HepG2 (cell line): ENCODE measurements around the gene ABCG5. TPM values are rescaled to one million over a fixed set of nuclear protein-coding genes. Genes with fewer than 3 reads are reported as not detected.

Experiments
- ATAC-seq: fragments of 200-7000 bp; cut with Tn5 transposase; 3 replicates; pipeline ENCODE4 v1.9.1; 2020; ENCODE audit warnings: mild to moderate bottlenecking, moderate library complexity
- BruUV-seq: library from RNA; stranded (reverse); fragments of 400-500 nt; replicated peaks from 2 replicates; lab custom pipeline; 2021; lab: Mats Ljungman, UMichigan
- CTCF ChIA-PET: fragments of 300-600 bp; formaldehyde crosslinking; extraction: SDS; loops from one replicate; lab custom pipeline; 2021; ENCODE audit warnings: low total read pairs, inconsistent platforms, low intra/inter-chr PET ratio; lab: Yijun Ruan, JAX
- POLR2A ChIA-PET: fragments of 350-600 bp; sonication (Branson Sonifier 250); formaldehyde crosslinking; loops from one replicate; lab custom pipeline; 2020; ENCODE audit warnings: antibody characterized with exemption, inconsistent platforms; lab: Yijun Ruan, JAX
- DNase-seq: peaks from one replicate; pipeline ENCODE4 v3.0.0-alpha.2; 2015; ENCODE audit warnings: low spot score
- FAIRE-seq: peaks from 3 replicates; lab custom pipeline; 2011; peaks lifted over from hg19 to GRCh38; lab: Jason Lieb, UNC
- H2AFZ ChIP-seq: one replicate; pipeline ENCODE4 v1.6.1; 2011; ENCODE audit warnings: low read length, inconsistent platforms
- H3K27ac ChIP-seq: fragments of 300-600 bp; 3 replicates; pipeline ENCODE4 v1.8.0; 2011; ENCODE audit warnings: mixed run types, mild to moderate bottlenecking, mixed read lengths, low read length, inconsistent platforms; ENCODE audit not compliant: insufficient read depth; ENCODE audit errors: extremely low read length
- H3K27me3 ChIP-seq, 2 experiments: fragments of 200-600 bp in 1 of 2; 2 replicates in 1 of 2; 3 replicates in 1 of 2; pipeline versions ENCODE4 v1.6.0 to v1.8.0; 2011; ENCODE audit warnings: low read length in 2 of 2, mild to moderate bottlenecking in 2 of 2, moderate library complexity in 2 of 2, inconsistent platforms in 1 of 2; ENCODE audit not compliant: insufficient read depth in 2 of 2, control insufficient read depth in 1 of 2
- H3K36me3 ChIP-seq, 2 experiments: fragments of 200-600 bp in 1 of 2; replicated peaks in 1 of 2; 2 replicates in 1 of 2; 3 replicates in 1 of 2; pipeline versions ENCODE4 v1.5.1 to v1.8.0; 2011; ENCODE audit warnings: low read length in 2 of 2, inconsistent platforms in 1 of 2; ENCODE audit not compliant: insufficient read depth in 2 of 2, control insufficient read depth in 1 of 2
- H3K4me1 ChIP-seq: 2 replicates; pipeline ENCODE4 v1.5.1; 2012; ENCODE audit warnings: low read length, inconsistent platforms; ENCODE audit not compliant: insufficient read depth
- H3K4me2 ChIP-seq: 2 replicates; pipeline ENCODE4 v1.6.0; 2011; ENCODE audit warnings: low read depth, low read length, inconsistent platforms
- H3K4me3 ChIP-seq, 3 experiments: fragments of 200-600 bp in 1 of 3; sonication (generic), shearing (Covaris generic) in 1 of 3; replicated peaks in 1 of 3; 2 replicates each; pipeline ENCODE4 v1.5.1; 2011 to 2016; ENCODE audit warnings: low read length in 3 of 3, inconsistent platforms in 2 of 3, low read depth in 2 of 3, mild to moderate bottlenecking in 2 of 3, control low read depth in 1 of 3, mixed read lengths in 1 of 3; ENCODE audit not compliant: insufficient read depth in 1 of 3
- H3K79me2 ChIP-seq: one replicate; pipeline ENCODE4 v1.6.1; 2011; ENCODE audit warnings: low read length, inconsistent platforms; ENCODE audit not compliant: insufficient read depth
- H3K9ac ChIP-seq: 2 replicates; pipeline ENCODE4 v1.6.0; 2011; ENCODE audit warnings: mild to moderate bottlenecking, low read depth, low read length, inconsistent platforms; ENCODE audit not compliant: insufficient read depth
- H3K9me3 ChIP-seq: 2 replicates; pipeline ENCODE4 v1.5.1; 2012; ENCODE audit warnings: mild to moderate bottlenecking, low read length
- H4K20me1 ChIP-seq: 2 replicates; pipeline ENCODE4 v1.6.0; 2011; ENCODE audit warnings: inconsistent platforms, mild to moderate bottlenecking, low read length, moderate library complexity; ENCODE audit not compliant: insufficient read depth
- ELF3 ChIP-seq: IDR thresholded peaks from 2 replicates; pipeline ENCODE4 v1.6.1; 2016; ENCODE audit warnings: missing genetic modification reagents, missing compliant biosample characterization
- FOXC1 ChIP-seq: sonication (generic); formaldehyde crosslinking; IDR thresholded peaks from 2 replicates; pipeline ENCODE4 v1.8.0; 2022; ENCODE audit warnings: mild to moderate bottlenecking, missing genetic modification reagents, borderline replicate concordance
- FOXK2 ChIP-seq: fragments of 450-650 bp; IDR thresholded peaks from 2 replicates; pipeline ENCODE4 v1.6.1; 2016
- KAT8 ChIP-seq: IDR thresholded peaks from 2 replicates; pipeline ENCODE4 v1.6.1; 2016; ENCODE audit warnings: missing genetic modification reagents, missing compliant biosample characterization
- SCMH1 ChIP-seq: sonication (generic); formaldehyde crosslinking; IDR thresholded peaks from 2 replicates; pipeline ENCODE4 v1.9.0; 2021; ENCODE audit warnings: missing genetic modification reagents, mild to moderate bottlenecking, borderline replicate concordance
- SMAD1 ChIP-seq: sonication (generic); formaldehyde crosslinking; IDR thresholded peaks from 2 replicates; pipeline ENCODE4 v1.4.0; 2020; ENCODE audit warnings: missing genetic modification reagents, low read depth, mild to moderate bottlenecking, borderline replicate concordance
- SYNCRIP ChIP-seq: fragments of 200-400 bp; formaldehyde crosslinking; IDR thresholded peaks from 2 replicates; pipeline ENCODE4 v1.6.1; 2018; ENCODE audit warnings: mild to moderate bottlenecking, low read depth, low read length; ENCODE audit not compliant: insufficient read depth
- ZBTB20 ChIP-seq: sonication (generic); formaldehyde crosslinking; IDR thresholded peaks from 2 replicates; pipeline ENCODE4 v1.8.1; 2023; ENCODE audit warnings: missing genetic modification reagents, low read depth, mild to moderate bottlenecking, borderline replicate concordance
- ZC3H4 ChIP-seq: sonication (generic); formaldehyde crosslinking; IDR thresholded peaks from 2 replicates; pipeline ENCODE4 v1.4.0; 2020; ENCODE audit warnings: missing genetic modification reagents, borderline replicate concordance
- ZKSCAN8 ChIP-seq: IDR thresholded peaks from 2 replicates; pipeline ENCODE4 v1.6.1; 2016; ENCODE audit warnings: borderline replicate concordance, missing genetic modification reagents, missing compliant biosample characterization
- ZNF180 ChIP-seq: sonication (generic); formaldehyde crosslinking; IDR thresholded peaks from 2 replicates; pipeline ENCODE4 v1.4.0; 2020; ENCODE audit warnings: low read depth, missing genetic modification reagents, borderline replicate concordance
- ZNF484 ChIP-seq: sonication (generic); formaldehyde crosslinking; IDR thresholded peaks from 2 replicates; pipeline ENCODE4 v1.5.1; 2020; ENCODE audit warnings: mild to moderate bottlenecking, low read depth, missing genetic modification reagents, borderline replicate concordance
- ZNF501 ChIP-seq: sonication (generic); formaldehyde crosslinking; IDR thresholded peaks from 2 replicates; pipeline ENCODE4 v1.5.1; 2020; ENCODE audit warnings: mild to moderate bottlenecking, moderate library complexity, missing genetic modification reagents
- ZNF546 ChIP-seq: sonication (generic); formaldehyde crosslinking; conservative IDR thresholded peaks from 2 replicates; pipeline ENCODE4 v1.8.1; 2023; ENCODE audit warnings: mild to moderate bottlenecking, missing genetic modification reagents
- ZNF549 ChIP-seq: sonication (generic); formaldehyde crosslinking; IDR thresholded peaks from 2 replicates; pipeline ENCODE4 v1.5.0; 2020; ENCODE audit warnings: missing genetic modification reagents
- ZNF562 ChIP-seq: sonication (generic); formaldehyde crosslinking; IDR thresholded peaks from 2 replicates; pipeline ENCODE4 v1.8.0; 2022; ENCODE audit warnings: missing genetic modification reagents, borderline replicate concordance
- ZNF597 ChIP-seq: sonication (generic); formaldehyde crosslinking; IDR thresholded peaks from 2 replicates; pipeline ENCODE4 v1.5.0; 2020; ENCODE audit warnings: missing genetic modification reagents
- ZNF891 ChIP-seq: sonication (generic); formaldehyde crosslinking; IDR thresholded peaks from 2 replicates; pipeline ENCODE4 v1.5.0; 2020; ENCODE audit warnings: mild to moderate bottlenecking, missing genetic modification reagents
- WGBS: methylation state at CpG from one replicate; pipeline ENCODE4 v1.1.6; 2017; ENCODE audit warnings: low lambda C conversion rate; 5-methylcytosine and 5-hydroxymethylcytosine counted together
- in situ Hi-C: cut with HindIII; loops from 2 replicates; pipeline ENCODE4 v1.10.0; 2017; ENCODE audit warnings: low pct_unique_long_range_greater_than_20kb; ENCODE audit not compliant: extremely low pct_ligation_motif_present
- intact Hi-C: fragments of 100-400 bp; cut with micrococcal nuclease; formaldehyde crosslinking; loops from one replicate; pipeline ENCODE4 v1.10.0; 2022; ENCODE audit not compliant: unreplicated experiment
- polyA plus RNA-seq, 8 experiments: library from polyadenylated mRNA; depleted of rRNA in 3 of 8; stranded (reverse) in 7 of 8; unstranded in 1 of 8; fragments of >200 nt; fragmentation: Illumina TruSeq in 4 of 8; extraction: Trizol in 4 of 8; gene quantifications; 2 replicates each; pipeline versions ENCODE4 v1.2.1 to v1.2.3, GENCODE V29; 2011 to 2016; ENCODE audit warnings: low read depth in 4 of 8, missing spikeins in 1 of 8, mixed read lengths in 1 of 8; ENCODE audit not compliant: insufficient read depth in 1 of 8
- total RNA-seq, 5 experiments: library from RNA; depleted of rRNA; stranded (reverse); fragments of >200 nt; fragmentation: Illumina TruSeq; extraction: Trizol; gene quantifications; 2 replicates each; pipeline ENCODE4 v1.2.3, GENCODE V29; 2016; ENCODE audit warnings: low read depth in 1 of 5
- TF ChIP-seq, protein P1 (sequence below): sonication (generic); formaldehyde crosslinking; IDR thresholded peaks from 2 replicates; pipeline ENCODE4 v1.4.0; 2020; ENCODE audit warnings: mild to moderate bottlenecking, missing genetic modification reagents, borderline replicate concordance
- TF ChIP-seq, protein P2 (sequence below): sonication (generic); formaldehyde crosslinking; IDR thresholded peaks from 2 replicates; pipeline ENCODE4 v1.4.0; 2020; ENCODE audit warnings: missing genetic modification reagents

ABCG5 gene
- total and polyA plus RNA-seq, 2 of the 13 experiments (the other 11 are each of a cell fraction or from before 2014, with no cell fraction given), result 15.1 to 39.0 TPM

GRCh38 chr2:43798300-43798699 lies 40.3 kb downstream of the ABCG5 start (continued):
- TF ChIP-seq, protein P1, sequence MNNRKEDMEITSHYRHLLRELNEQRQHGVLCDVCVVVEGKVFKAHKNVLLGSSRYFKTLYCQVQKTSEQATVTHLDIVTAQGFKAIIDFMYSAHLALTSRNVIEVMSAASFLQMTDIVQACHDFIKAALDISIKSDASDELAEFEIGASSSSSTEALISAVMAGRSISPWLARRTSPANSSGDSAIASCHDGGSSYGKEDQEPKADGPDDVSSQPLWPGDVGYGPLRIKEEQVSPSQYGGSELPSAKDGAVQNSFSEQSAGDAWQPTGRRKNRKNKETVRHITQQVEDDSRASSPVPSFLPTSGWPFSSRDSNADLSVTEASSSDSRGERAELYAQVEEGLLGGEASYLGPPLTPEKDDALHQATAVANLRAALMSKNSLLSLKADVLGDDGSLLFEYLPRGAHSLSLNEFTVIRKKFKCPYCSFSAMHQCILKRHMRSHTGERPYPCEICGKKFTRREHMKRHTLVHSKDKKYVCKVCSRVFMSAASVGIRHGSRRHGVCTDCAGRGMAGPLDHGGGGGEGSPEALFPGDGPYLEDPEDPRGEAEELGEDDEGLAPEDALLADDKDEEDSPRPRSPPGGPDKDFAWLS (CRISPR knock-in tag), result no peak

DNA sequence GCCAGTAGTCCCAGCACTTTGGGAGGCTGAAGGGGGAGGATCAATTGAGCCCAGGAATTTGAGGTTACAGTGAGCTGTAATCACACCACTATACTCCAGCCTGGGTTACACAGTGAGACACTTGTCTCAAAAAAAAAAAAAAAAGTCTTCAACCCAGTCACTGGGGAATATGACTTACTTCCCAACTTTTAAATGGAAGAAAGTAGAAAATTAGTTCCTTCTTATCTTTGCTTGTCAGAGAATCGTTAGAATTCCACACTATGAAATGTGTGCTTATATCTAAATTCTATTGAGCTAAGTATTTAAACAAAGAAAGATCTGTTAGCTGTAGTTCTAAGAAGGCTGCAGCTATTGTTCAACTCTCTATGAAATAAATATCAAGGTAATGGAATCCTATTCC lies 42.4 kb downstream of the ABCG5 start:
- H3K4me3 ChIP-seq, result no peak overlapping the region
- H3K4me2 ChIP-seq, result no peak overlapping the region
- POLR2A ChIA-PET, result no interaction called here
- no peaks in the 10 kb centered on the region for H3K36me3 ChIP-seq
- CTCF ChIA-PET, result no interaction called here
- BruUV-seq, result no TSS peak
- no peaks in the 10 kb centered on the region for H3K79me2 ChIP-seq
- WGBS, result 70% methylated on average over 1 of the region's 1 CpG
- H3K27me3 ChIP-seq, result no peaks in the 10 kb centered on the region
- intact Hi-C loops, result no loop called here
- no peaks in the 10 kb centered on the region for H3K9me3 ChIP-seq
- no peak overlapping the region for H3K27ac ChIP-seq
- no peaks in the 10 kb centered on the region for H4K20me1 ChIP-seq
- no peak for DNase-seq
- H2AFZ ChIP-seq, result no peak overlapping the region
- H3K4me1 ChIP-seq, result peaks cover 17% of the 10 kb centered on the region
- ATAC-seq, result no peak
- in situ Hi-C loops, result no loop called here
- TF ChIP-seq, protein P2, sequence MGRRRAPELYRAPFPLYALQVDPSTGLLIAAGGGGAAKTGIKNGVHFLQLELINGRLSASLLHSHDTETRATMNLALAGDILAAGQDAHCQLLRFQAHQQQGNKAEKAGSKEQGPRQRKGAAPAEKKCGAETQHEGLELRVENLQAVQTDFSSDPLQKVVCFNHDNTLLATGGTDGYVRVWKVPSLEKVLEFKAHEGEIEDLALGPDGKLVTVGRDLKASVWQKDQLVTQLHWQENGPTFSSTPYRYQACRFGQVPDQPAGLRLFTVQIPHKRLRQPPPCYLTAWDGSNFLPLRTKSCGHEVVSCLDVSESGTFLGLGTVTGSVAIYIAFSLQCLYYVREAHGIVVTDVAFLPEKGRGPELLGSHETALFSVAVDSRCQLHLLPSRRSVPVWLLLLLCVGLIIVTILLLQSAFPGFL (CRISPR knock-in tag), result no peak
- TF ChIP-seq FOXK2 (no peak), ZNF891 (CRISPR knock-in tag) (no peak), ZNF549 (CRISPR knock-in tag) (no peak), ZNF484 (CRISPR knock-in tag) (no peak), FOXC1 (CRISPR knock-in tag) (no peak), SMAD1 (no peak), ZKSCAN8 (CRISPR knock-in tag) (no peak), ZBTB20 (CRISPR knock-in tag) (no peak), ZNF562 (CRISPR knock-in tag) (no peak), ZNF597 (CRISPR knock-in tag) (no peak), ZNF180 (no peak), SYNCRIP (no peak), ZNF546 (CRISPR knock-in tag) (no peak), ELF3 (no peak), KAT8 (CRISPR knock-in tag) (no peak), ZC3H4 (CRISPR knock-in tag) (no peak), SCMH1 (CRISPR knock-in tag) (no peak), ZNF501 (CRISPR knock-in tag) (no peak)
- FAIRE-seq, result no peak
- H3K9ac ChIP-seq, result no peak overlapping the region
